Measurements from ENCODE around the gene APBA2.

APBA2 gene

DNA sequence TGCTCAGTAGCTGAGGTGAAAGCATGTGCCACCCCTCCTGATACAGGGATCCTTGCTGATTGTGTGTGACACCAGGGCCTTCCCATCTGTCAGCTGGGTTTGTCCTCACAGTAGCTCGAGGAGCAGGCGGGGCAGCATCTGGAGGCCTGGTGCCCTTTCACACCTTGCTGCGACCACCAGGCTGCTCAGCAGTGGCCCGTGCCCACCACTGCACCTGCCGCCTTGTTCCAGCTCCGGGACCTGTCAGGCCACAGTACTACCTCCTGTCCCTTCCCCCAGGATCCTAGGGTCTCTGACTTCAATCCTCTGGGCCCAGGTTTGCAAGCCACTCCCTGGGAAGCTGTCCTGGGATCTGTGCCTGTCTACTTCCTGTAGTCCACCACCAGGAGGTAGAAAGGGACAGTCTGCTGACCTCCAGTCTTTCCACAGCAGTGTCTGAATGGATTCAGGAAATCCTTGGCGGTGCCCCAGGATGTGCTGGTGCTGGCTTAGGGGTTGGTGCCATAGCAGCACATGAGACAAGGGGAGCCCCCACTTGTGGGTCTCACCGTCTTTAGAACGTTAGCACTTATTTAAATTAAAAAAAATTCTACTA, 27.5 kb downstream of the APBA2 start:
- in situ Hi-C loops (cut with MboI; ENCODE audit: low pct_unique_long_range_greater_than_20kb, low sequenced_read_pairs, unreplicated experiment): no loop called here
- TF ChIP-seq, protein P1, sequence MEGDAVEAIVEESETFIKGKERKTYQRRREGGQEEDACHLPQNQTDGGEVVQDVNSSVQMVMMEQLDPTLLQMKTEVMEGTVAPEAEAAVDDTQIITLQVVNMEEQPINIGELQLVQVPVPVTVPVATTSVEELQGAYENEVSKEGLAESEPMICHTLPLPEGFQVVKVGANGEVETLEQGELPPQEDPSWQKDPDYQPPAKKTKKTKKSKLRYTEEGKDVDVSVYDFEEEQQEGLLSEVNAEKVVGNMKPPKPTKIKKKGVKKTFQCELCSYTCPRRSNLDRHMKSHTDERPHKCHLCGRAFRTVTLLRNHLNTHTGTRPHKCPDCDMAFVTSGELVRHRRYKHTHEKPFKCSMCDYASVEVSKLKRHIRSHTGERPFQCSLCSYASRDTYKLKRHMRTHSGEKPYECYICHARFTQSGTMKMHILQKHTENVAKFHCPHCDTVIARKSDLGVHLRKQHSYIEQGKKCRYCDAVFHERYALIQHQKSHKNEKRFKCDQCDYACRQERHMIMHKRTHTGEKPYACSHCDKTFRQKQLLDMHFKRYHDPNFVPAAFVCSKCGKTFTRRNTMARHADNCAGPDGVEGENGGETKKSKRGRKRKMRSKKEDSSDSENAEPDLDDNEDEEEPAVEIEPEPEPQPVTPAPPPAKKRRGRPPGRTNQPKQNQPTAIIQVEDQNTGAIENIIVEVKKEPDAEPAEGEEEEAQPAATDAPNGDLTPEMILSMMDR (IDR thresholded peaks at IDR 0.05; ENCODE audit: extremely low read depth, insufficient read depth, missing control alignments): no peak
- DNase-seq (ENCODE audit: low spot score): no peak

DNA sequence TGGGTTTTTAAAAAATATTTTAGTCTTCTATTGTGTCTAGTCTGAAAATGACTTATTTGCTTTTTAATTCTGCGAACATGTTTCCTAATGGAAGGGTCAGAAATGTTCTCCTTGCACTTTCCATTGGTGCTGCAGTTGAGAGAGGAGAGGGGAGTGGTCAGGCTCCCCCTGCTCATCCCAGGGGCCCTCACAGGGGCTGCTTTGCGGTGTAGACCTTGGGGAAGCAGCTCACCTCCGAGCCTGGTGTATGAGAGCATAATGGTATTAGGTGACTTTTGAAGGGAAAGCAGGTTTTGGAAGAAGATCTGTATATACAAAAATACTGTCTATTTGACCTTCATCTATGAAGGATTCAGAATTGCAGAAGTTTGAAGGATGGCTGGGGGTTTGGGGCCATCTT, 28.3 kb downstream of the APBA2 start:
- in situ Hi-C loops (cut with MboI; ENCODE audit: low pct_unique_long_range_greater_than_20kb, low sequenced_read_pairs, unreplicated experiment): no loop called here
- DNase-seq (ENCODE audit: low spot score): no peak
- TF ChIP-seq, protein P1 (IDR thresholded peaks at IDR 0.05; ENCODE audit: extremely low read depth, insufficient read depth, missing control alignments): no peak

DNA sequence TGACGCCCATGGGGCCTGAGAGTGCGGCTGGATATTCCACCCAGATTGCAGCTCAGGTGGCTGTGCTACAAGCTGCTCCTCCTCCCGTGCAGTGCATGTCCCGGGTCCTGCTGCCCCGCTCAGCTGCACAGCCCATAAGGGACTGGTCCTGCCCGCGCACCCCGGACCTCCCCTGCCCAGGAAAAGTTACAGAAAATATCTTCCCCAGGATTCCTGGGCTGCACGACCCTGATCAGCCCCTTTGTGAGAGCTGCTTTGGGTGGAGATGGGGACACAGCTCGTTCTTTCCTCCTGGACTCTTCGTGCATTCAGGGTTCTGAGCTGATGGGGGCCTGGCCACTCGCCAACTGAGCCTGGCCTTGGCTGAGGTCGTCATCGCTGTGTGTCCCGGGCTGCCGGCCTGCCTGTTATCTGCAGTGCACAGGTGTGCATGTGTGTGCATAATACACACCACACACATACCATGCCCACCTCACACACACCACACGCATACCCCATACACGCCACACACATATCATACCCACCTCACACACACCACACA, 28.8 kb downstream of the APBA2 start:
- DNase-seq (ENCODE audit: low spot score): no peak
- in situ Hi-C loops (cut with MboI; ENCODE audit: low pct_unique_long_range_greater_than_20kb, low sequenced_read_pairs, unreplicated experiment): no loop called here
- TF ChIP-seq, protein P1 (IDR thresholded peaks at IDR 0.05; ENCODE audit: extremely low read depth, insufficient read depth, missing control alignments): no peak

DNA sequence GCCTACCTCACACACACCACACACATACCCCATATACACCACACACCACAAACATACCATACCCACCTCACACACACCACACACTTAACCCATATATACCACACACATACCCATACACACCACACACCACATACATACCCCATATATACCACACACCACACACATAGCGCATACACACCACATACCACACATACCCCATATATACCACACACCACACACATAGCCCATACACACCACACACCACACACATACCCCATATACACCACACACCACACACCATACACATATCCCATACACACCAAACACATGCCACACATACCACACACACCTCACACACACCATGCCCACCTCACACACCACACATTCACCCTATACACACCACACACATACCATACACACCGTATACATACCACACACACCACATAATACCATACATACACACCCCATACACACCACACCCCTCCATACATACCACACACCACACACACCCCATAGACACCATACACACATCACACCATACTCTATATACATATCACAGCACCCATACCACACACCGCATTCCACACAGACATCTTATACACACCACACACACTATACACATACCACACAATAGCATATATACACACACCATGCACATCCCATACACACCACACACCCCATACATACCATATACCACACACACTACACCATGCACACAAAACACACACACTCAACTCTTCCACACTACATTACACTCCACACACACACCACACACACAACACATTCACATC, 29.5 kb downstream of the APBA2 start:
- TF ChIP-seq, protein P1 (IDR thresholded peaks at IDR 0.05; ENCODE audit: extremely low read depth, insufficient read depth, missing control alignments): no peak
- in situ Hi-C loops (cut with MboI; ENCODE audit: low pct_unique_long_range_greater_than_20kb, low sequenced_read_pairs, unreplicated experiment): no loop called here
- no peak for DNase-seq (ENCODE audit: low spot score)

DNA sequence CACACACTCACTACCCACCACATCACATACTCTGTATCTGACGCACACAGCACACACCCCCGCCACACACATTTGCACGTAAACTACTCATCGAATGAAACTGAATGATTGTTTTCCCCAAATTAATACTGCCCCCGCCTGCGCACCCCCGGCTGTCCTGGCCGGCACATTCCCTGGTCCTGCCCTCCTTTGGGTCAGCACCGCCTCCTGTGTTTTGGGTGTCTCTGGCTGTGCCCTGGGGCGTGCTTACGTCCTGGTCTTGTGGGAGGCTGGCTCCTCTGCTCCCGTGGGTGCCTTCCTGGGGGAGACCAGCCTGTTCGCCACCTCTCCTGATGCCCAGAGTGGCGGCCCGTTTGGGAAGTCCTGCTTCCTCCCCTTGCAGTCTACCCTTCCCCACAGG, 30.2 kb downstream of the APBA2 start:
- TF ChIP-seq, protein P1 (IDR thresholded peaks at IDR 0.05; ENCODE audit: extremely low read depth, insufficient read depth, missing control alignments): no peak
- in situ Hi-C loops (cut with MboI; ENCODE audit: low pct_unique_long_range_greater_than_20kb, low sequenced_read_pairs, unreplicated experiment): no loop called here
- no peak for DNase-seq (ENCODE audit: low spot score)

DNA sequence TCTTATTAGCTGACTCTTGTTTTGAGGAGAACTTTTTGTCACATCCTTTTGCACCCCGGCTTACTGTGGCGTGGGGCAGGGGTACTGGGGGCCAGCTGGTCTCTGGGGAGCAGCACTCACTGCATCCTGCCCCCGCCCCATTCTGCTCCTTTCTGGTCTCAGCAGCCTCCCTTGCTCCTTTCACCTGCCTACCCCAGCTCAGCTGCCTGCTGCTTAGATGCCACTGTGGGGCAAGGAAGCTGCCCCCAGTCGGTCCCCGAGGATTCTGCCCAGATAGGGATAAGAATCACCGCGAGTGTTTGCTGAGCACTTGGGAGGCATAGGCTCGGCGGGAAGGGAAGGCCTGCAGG, 32.0 kb downstream of the APBA2 start:
- in situ Hi-C loops (cut with MboI; ENCODE audit: low pct_unique_long_range_greater_than_20kb, low sequenced_read_pairs, unreplicated experiment): no loop called here
- DNase-seq (ENCODE audit: low spot score): no peak
- TF ChIP-seq, protein P1 (IDR thresholded peaks at IDR 0.05; ENCODE audit: extremely low read depth, insufficient read depth, missing control alignments): no peak

Data from GM13977 (cell line).